Measurements from ENCODE around the gene CEP68.

DNA sequence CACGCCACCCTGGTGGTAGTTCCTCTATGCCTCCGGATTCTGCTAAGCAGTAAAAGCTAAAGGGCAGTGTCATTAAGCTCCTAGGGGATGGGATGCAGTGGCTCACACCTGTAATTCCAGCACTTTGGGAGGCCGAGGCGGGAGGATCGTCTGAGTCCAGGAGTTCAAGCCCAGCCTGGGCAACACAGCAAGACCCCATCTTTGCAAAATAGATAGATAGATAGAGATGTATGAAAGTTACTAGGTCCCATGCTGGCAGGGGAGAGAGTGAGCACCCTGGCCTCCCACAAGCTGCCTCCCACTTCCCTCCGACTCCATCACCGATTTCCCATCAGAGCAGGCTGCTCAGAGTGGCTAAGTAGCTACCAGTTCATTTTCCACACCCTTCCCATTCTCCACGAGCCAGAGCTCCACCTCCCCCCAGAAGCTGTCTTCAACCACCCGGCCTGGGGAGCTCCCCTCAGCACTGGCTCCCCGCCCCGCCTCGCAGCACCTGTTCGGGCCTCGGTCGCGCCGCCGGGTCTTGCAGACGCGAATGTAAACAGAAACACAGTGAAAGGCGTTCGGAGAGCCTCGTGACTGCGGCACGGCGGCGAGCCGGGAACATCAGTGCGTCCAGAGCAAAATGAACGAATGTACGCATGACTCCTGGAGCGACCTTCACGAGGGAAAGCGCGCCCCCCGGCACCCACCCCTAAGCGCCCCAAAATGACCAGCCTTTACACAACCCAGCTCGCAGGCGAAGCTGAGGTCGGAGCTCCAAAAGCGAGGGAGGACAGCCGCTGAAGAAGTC lies 598 bp upstream of the CEP68 start:
- no peak for TF ChIP-seq POLR2A (IDR thresholded peaks at IDR 0.05; ENCODE audit: low read depth, low read length)
- no peak for TF ChIP-seq POLR2AphosphoS5 (IDR thresholded peaks at IDR 0.05; ENCODE audit: low read depth, low read length)
- TF ChIP-seq TAF1 (IDR thresholded peaks at IDR 0.05; ENCODE audit: borderline replicate concordance, low read depth, low read length): no peak
